ENCODE results near the gene CORO1C. TPM values are rescaled to one million over a fixed set of nuclear protein-coding genes. Genes with fewer than 3 reads are reported as not detected.

The CORO1C gene
- polyA plus RNA-seq, 2 of the 4 experiments (the other 2 are of a cell fraction): 166 to 245 TPM

- ATAC-seq: peak; percentile 14 to 30
- TF ChIP-seq HMGXB4 (CRISPR knock-in tag; IDR thresholded peaks at IDR 0.05; ENCODE audit: borderline replicate concordance): no peak
- WGBS (ENCODE audit: missing lambda C conversion rate): 13% methylated on average over 9 of the region's 9 CpGs
- peak in 1 of 2 experiments; percentile 40 for DNase-seq (ENCODE audit: low read depth in 1 of 2, low spot score in 1 of 2)
- ChIA-PET POLR2A (interaction anchor here (0.5 to 2.5 kb wide), 4 partner anchors 27 to 158 kb away, joined by 4 to 8 read pairs (median 4); no protein-coding TSS in a partner anchor), CTCF (interaction anchor here (0.6 to 13.5 kb wide), 11 partner anchors 10 to 141 kb away, joined by 3 to 127 read pairs (median 4); partner anchors contain the start of gene CORO1C)
- H3K4me2 ChIP-seq: peak overlapping the region; percentile 92
- peak overlapping the region; percentile 91 for H3K27ac ChIP-seq
- H3K9me3 ChIP-seq: no peaks in the 10 kb centered on the region
- H3K4me1 ChIP-seq: peaks cover 76% of the 10 kb centered on the region
- H3K4me3 ChIP-seq: peak overlapping the region; percentile 12; the same call in 1 of the 3 replicates
- FAIRE-seq: no peak
Measured at GRCh38 chr12:108691998-108692808, 39.1 kb downstream of the CORO1C start.

DNA sequence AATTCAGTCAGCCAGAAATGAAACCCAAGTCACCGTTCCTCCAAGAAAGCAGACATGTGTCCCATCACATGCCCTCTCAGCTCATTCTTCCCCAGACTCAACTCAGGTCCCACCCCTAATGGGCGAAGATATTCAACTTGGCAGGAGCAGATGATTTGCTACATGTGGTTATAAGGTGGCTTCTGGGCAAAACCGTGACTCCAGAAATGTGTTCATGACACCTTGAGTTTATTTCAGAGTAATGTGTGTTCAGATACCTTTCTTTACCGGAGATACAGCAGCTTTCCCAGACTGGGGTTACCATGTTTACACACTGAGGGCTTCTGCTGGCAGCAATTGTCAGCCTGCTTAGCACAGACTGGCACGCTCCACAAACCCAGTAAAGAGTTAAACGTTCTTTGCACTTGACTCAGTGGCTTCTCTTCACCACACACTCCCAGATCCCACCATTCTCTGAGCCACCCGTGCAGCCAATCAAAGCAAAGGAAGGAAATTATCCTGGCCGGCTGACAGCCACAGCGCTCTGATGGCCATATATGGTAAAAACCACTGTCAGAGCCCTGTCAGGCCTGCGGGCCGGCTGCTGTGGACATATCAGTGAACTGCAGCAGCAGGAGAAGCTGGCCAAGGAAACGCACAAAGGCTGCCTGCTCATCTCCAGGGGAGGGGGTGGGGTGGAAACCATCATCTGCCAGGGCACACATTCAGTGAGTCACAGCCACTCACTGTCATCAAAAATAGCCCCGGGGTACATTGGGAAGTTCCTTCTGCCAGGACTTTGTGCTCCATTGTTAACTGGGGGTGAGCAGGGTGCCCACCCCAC, 39.9 kb downstream of the CORO1C start:
- CTCF ChIA-PET: interaction anchor here (0.6 to 13.5 kb wide), 12 partner anchors 11 to 142 kb away, joined by 3 to 127 read pairs (median 5); no protein-coding TSS in a partner anchor
- TF ChIP-seq ZSCAN20 (CRISPR knock-in tag; IDR thresholded peaks at IDR 0.05) (0 out of 2 replicates have a peak, but pooled peaks have one; percentile 21), E2F6 (IDR thresholded peaks at IDR 0.05; ENCODE audit: borderline replicate concordance, low read depth) (peak; percentile 60), HDAC2 (IDR thresholded peaks at IDR 0.05) (no peak), CTCF (IDR thresholded peaks at IDR 0.05) (no peak), ZNF302 (CRISPR knock-in tag; IDR thresholded peaks at IDR 0.05) (no peak), MAX (IDR thresholded peaks at IDR 0.05) (peak; percentile 71), JUN (IDR thresholded peaks at IDR 0.05) (peak in 1 of 2 experiments; percentile 72; a peak in 2 of 5 replicates), HEYL (CRISPR knock-in tag; IDR thresholded peaks at IDR 0.05) (no peak; the same call in 1 of the 2 replicates), PHF8 (IDR thresholded peaks at IDR 0.05; ENCODE audit: borderline replicate concordance, low read depth) (no peak), CHD2 (IDR thresholded peaks at IDR 0.05; ENCODE audit: low read length, partially characterized antibody) (peak; percentile 46), FOSL2 (IDR thresholded peaks at IDR 0.05) (peak; percentile 57), FOSL2 (CRISPR knock-in tag; IDR thresholded peaks at IDR 0.05) (peak; percentile 94), CEBPB (IDR thresholded peaks at IDR 0.05) (peak in 1 of 2 experiments; percentile 56; a peak in 2 of 4 replicates), HOXB13 (CRISPR knock-in tag; IDR thresholded peaks at IDR 0.05; ENCODE audit: low read depth) (peak; percentile 64; the same call in 1 of the 2 replicates), ZC3H11A (IDR thresholded peaks at IDR 0.05) (no peak), POLR2AphosphoS2 (conservative IDR thresholded peaks at IDR 0.05; ENCODE audit: low read length) (no peak; the same call in 1 of the 2 replicates), ESRRA (IDR thresholded peaks at IDR 0.05; ENCODE audit: borderline replicate concordance, low read length) (no peak), HMGXB4 (CRISPR knock-in tag; IDR thresholded peaks at IDR 0.05; ENCODE audit: borderline replicate concordance) (no peak), POLR2A (IDR thresholded peaks at IDR 0.05; ENCODE audit: low read length) (peak; percentile 13; the same call in 1 of the 2 replicates)
- TF ChIP-seq, protein P1, sequence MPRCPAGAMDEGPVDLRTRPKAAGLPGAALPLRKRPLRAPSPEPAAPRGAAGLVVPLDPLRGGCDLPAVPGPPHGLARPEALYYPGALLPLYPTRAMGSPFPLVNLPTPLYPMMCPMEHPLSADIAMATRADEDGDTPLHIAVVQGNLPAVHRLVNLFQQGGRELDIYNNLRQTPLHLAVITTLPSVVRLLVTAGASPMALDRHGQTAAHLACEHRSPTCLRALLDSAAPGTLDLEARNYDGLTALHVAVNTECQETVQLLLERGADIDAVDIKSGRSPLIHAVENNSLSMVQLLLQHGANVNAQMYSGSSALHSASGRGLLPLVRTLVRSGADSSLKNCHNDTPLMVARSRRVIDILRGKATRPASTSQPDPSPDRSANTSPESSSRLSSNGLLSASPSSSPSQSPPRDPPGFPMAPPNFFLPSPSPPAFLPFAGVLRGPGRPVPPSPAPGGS (IDR thresholded peaks at IDR 0.05): 0 out of 3 replicates have a peak, but pooled peaks have one; percentile 45
- TF ChIP-seq, protein P2, sequence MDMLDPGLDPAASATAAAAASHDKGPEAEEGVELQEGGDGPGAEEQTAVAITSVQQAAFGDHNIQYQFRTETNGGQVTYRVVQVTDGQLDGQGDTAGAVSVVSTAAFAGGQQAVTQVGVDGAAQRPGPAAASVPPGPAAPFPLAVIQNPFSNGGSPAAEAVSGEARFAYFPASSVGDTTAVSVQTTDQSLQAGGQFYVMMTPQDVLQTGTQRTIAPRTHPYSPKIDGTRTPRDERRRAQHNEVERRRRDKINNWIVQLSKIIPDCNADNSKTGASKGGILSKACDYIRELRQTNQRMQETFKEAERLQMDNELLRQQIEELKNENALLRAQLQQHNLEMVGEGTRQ (IDR thresholded peaks at IDR 0.05): no peak; the same call in 1 of the 2 replicates
- TF ChIP-seq, protein P3, sequence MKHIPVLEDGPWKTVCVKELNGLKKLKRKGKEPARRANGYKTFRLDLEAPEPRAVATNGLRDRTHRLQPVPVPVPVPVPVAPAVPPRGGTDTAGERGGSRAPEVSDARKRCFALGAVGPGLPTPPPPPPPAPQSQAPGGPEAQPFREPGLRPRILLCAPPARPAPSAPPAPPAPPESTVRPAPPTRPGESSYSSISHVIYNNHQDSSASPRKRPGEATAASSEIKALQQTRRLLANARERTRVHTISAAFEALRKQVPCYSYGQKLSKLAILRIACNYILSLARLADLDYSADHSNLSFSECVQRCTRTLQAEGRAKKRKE (CRISPR knock-in tag; IDR thresholded peaks at IDR 0.05; ENCODE audit: low read depth): no peak

More for the DNA sequence above, 39.9 kb downstream of the CORO1C start:
- Histone ChIP-seq H3K9me3 (no peaks in the 10 kb centered on the region), H3K4me3 (peak overlapping the region; percentile 37), H3K4me1 (peaks cover 71% of the 10 kb centered on the region), H3K27ac (peak overlapping the region; percentile 91), H3K4me2 (peak overlapping the region; percentile 92)
- WGBS (ENCODE audit: missing lambda C conversion rate): under 1% methylated on average over 13 of the region's 13 CpGs
- POLR2A ChIA-PET: interaction anchor here (0.5 to 2.5 kb wide), 5 partner anchors 26 to 159 kb away, joined by 3 to 8 read pairs (median 4); no protein-coding TSS in a partner anchor
- peak; percentile 95 to 97 for ATAC-seq
- peak; percentile 93 to 99 for DNase-seq (ENCODE audit: low read depth in 1 of 2, low spot score in 1 of 2)
- FAIRE-seq: no peak
